GM23248 (cell line): ENCODE results near the gene CDK10. TPM values are rescaled to one million over a fixed set of nuclear protein-coding genes. Genes with fewer than 3 reads are reported as not detected.

ENCODE experiments used
- DNase-seq: peaks from one replicate; pipeline ENCODE4 v3.0.0-alpha.2; 2015
- H2AFZ ChIP-seq: fragments of 200-600 bp; sonication (generic); 2 replicates; pipeline ENCODE4 v1.6.1; 2016; ENCODE audit warnings: antibody characterized with exemption
- H3F3A ChIP-seq: fragments of 200-600 bp; sonication (generic); 2 replicates; pipeline ENCODE4 v1.6.1; 2016; ENCODE audit warnings: mild to moderate bottlenecking, antibody characterized with exemption, mixed run types; ENCODE audit not compliant: insufficient read depth
- H3K27ac ChIP-seq: fragments of 200-600 bp; sonication (generic); 2 replicates; pipeline ENCODE4 v1.5.1; 2016; ENCODE audit warnings: mild to moderate bottlenecking
- H3K27me3 ChIP-seq: fragments of 200-600 bp; sonication (generic); replicated peaks from 2 replicates; pipeline ENCODE4 v1.6.1; 2016; ENCODE audit warnings: mild to moderate bottlenecking; ENCODE audit not compliant: insufficient read depth
- H3K36me3 ChIP-seq: fragments of 200-600 bp; sonication (generic); 2 replicates; pipeline ENCODE4 v1.6.1; 2016; ENCODE audit warnings: low read depth, mild to moderate bottlenecking
- H3K4me1 ChIP-seq: fragments of 200-600 bp; sonication (generic); 2 replicates; pipeline ENCODE4 v1.6.1; 2016; ENCODE audit warnings: mild to moderate bottlenecking; ENCODE audit not compliant: insufficient read depth
- H3K4me2 ChIP-seq: fragments of 200-600 bp; sonication (generic); one replicate; pipeline ENCODE4 v1.6.1; 2016; ENCODE audit warnings: mild to moderate bottlenecking; ENCODE audit not compliant: unreplicated experiment
- H3K4me3 ChIP-seq: fragments of 200-600 bp; sonication (generic); 2 replicates; pipeline ENCODE4 v1.5.1; 2016; ENCODE audit warnings: mild to moderate bottlenecking
- H3K79me2 ChIP-seq: fragments of 200-600 bp; sonication (generic); 2 replicates; pipeline ENCODE4 v1.6.1; 2016; ENCODE audit warnings: mild to moderate bottlenecking; ENCODE audit not compliant: insufficient read depth
- H3K9ac ChIP-seq: fragments of 200-600 bp; sonication (generic); 2 replicates; pipeline ENCODE4 v1.6.1; 2016; ENCODE audit warnings: mild to moderate bottlenecking
- H3K9me2 ChIP-seq: fragments of 200-600 bp; sonication (generic); 2 replicates; pipeline ENCODE4 v1.6.1; 2016; ENCODE audit warnings: mixed run types, mild to moderate bottlenecking, moderate library complexity; ENCODE audit not compliant: insufficient read depth
- H3K9me3 ChIP-seq: fragments of 200-600 bp; sonication (generic); one replicate; pipeline ENCODE4 v1.6.1; 2017; ENCODE audit warnings: low read depth
- H4K20me1 ChIP-seq: fragments of 200-600 bp; sonication (generic); 2 replicates; pipeline ENCODE4 v1.6.0; 2016; ENCODE audit not compliant: insufficient read depth
- EZH2 ChIP-seq: fragments of 200-600 bp; sonication (generic); IDR thresholded peaks from 2 replicates; pipeline ENCODE4 v1.6.1; 2018; ENCODE audit warnings: antibody characterized with exemption, mild to moderate bottlenecking; ENCODE audit not compliant: insufficient read depth, poor library complexity, severe bottlenecking
- EZH2phosphoT487 ChIP-seq: fragments of 200-600 bp; sonication (generic); IDR thresholded peaks from 2 replicates; pipeline ENCODE4 v1.6.1; 2018; ENCODE audit warnings: antibody characterized with exemption, moderate library complexity, mild to moderate bottlenecking, low read depth; ENCODE audit not compliant: insufficient read depth
- WGBS, 2 experiments: methylation state at CpG; one replicate each; pipeline ENCODE4 v1.1.6; 2015 to 2017; ENCODE audit warnings: low lambda C conversion rate in 2 of 2, low coverage in 1 of 2; ENCODE audit errors: missing lambda C conversion rate in 2 of 2; 5-methylcytosine and 5-hydroxymethylcytosine counted together
- in situ Hi-C: fragments of 300-500 bp; cut with MboI; formaldehyde crosslinking; loops from 2 replicates; pipeline ENCODE4 v1.15.0; 2020
- polyA plus RNA-seq: library from polyadenylated mRNA; unstranded; fragments of >200 nt; fragmentation: Nextera tagmentation; extraction: Ambion mirVana; gene quantifications from 2 replicates; pipeline ENCODE4 v1.2.1, GENCODE V29; 2016
- total RNA-seq: library from RNA; depleted of rRNA; stranded (reverse); fragments of >200 nt; shearing (Covaris generic); gene quantifications from 2 replicates; pipeline ENCODE4 v1.2.3, GENCODE V29; 2014

CDK10 gene
- total and polyA plus RNA-seq, 2 experiments from 2014 or later, result 49.6 to 51.9 TPM

GRCh38 chr16:89716493-89716892 lies 30.0 kb downstream of the CDK10 start:
- peaks cover 17% of the 10 kb centered on the region for H3F3A ChIP-seq

GRCh38 chr16:89716916-89717687 lies 30.6 kb downstream of the CDK10 start:
- no peaks in the 10 kb centered on the region for H3K27me3 ChIP-seq
- no peak overlapping the region for H3K9ac ChIP-seq
- no peaks in the 10 kb centered on the region for H3K9me3 ChIP-seq
- peaks cover 17% of the 10 kb centered on the region for H3F3A ChIP-seq
- no peaks in the 10 kb centered on the region for H3K36me3 ChIP-seq
- H4K20me1 ChIP-seq, result no peaks in the 10 kb centered on the region
- no peak for TF ChIP-seq EZH2
- no peak for TF ChIP-seq EZH2phosphoT487
- in situ Hi-C loops, result no loop called here
- H3K79me2 ChIP-seq, result peaks cover 25% of the 10 kb centered on the region
- no peak overlapping the region for H3K4me3 ChIP-seq
- 88 to 89% methylated on average over 16 to 29 of the region's 29 CpGs for WGBS, 2 experiments
- H3K4me1 ChIP-seq, result peaks cover 12% of the 10 kb centered on the region
- H2AFZ ChIP-seq, result no peak overlapping the region
- H3K4me2 ChIP-seq, result no peak overlapping the region
- H3K9me2 ChIP-seq, result no peaks in the 10 kb centered on the region
- no peak overlapping the region for H3K27ac ChIP-seq
- DNase-seq, result no peak

More at GRCh38 chr16:89716493-89716892, 30.0 kb downstream of the CDK10 start:
- H3K9me3 ChIP-seq, result no peaks in the 10 kb centered on the region
- in situ Hi-C loops, result no loop called here
- H4K20me1 ChIP-seq, result no peaks in the 10 kb centered on the region
- TF ChIP-seq EZH2phosphoT487 (no peak), EZH2 (no peak)
- no peaks in the 10 kb centered on the region for H3K27me3 ChIP-seq
- H3K4me1 ChIP-seq, result peaks cover 12% of the 10 kb centered on the region
- H3K4me2 ChIP-seq, result no peak overlapping the region
- H3K4me3 ChIP-seq, result no peak overlapping the region
- no peak overlapping the region for H3K9ac ChIP-seq
- H2AFZ ChIP-seq, result no peak overlapping the region
- H3K27ac ChIP-seq, result no peak overlapping the region
- H3K36me3 ChIP-seq, result no peaks in the 10 kb centered on the region
- no peaks in the 10 kb centered on the region for H3K9me2 ChIP-seq
- DNase-seq, result no peak
- 94 to 98% methylated on average over 14 to 15 of the region's 15 CpGs for WGBS, 2 experiments
- H3K79me2 ChIP-seq, result peaks cover 25% of the 10 kb centered on the region; the same call in 1 of the 2 replicates

GRCh38 chr16:89717688-89718505 lies 31.4 kb downstream of the CDK10 start:
- DNase-seq, result no peak
- Histone ChIP-seq H3K27me3 (no peaks in the 10 kb centered on the region), H2AFZ (no peak overlapping the region), H3K4me3 (no peak overlapping the region), H3K9ac (no peak overlapping the region), H3K79me2 (peaks cover 33% of the 10 kb centered on the region), H4K20me1 (no peaks in the 10 kb centered on the region), H3K9me2 (no peaks in the 10 kb centered on the region), H3K4me1 (peaks cover 17% of the 10 kb centered on the region), H3K36me3 (no peaks in the 10 kb centered on the region), H3F3A (peaks cover 22% of the 10 kb centered on the region), H3K27ac (no peak overlapping the region), H3K9me3 (no peaks in the 10 kb centered on the region), H3K4me2 (no peak overlapping the region)
- 86 to 87% methylated on average over 15 to 24 of the region's 24 CpGs for WGBS, 2 experiments
- no peak for TF ChIP-seq EZH2
- TF ChIP-seq EZH2phosphoT487, result no peak
- in situ Hi-C loops, result no loop called here

GRCh38 chr16:89720551-89720812 lies 34.0 kb downstream of the CDK10 start:
- Histone ChIP-seq H2AFZ (peak overlapping the region; percentile 49), H3F3A (peaks cover 22% of the 10 kb centered on the region), H3K9ac (peak overlapping the region; percentile 81), H3K27ac (peak overlapping the region; percentile 86), H3K4me2 (peak overlapping the region; percentile 84), H3K36me3 (peaks cover under 1% of the 10 kb centered on the region; the same call in 1 of the 2 replicates), H3K4me3 (peak overlapping the region; percentile 76), H3K27me3 (no peaks in the 10 kb centered on the region), H3K79me2 (peaks cover 59% of the 10 kb centered on the region), H3K9me2 (no peaks in the 10 kb centered on the region), H3K9me3 (no peaks in the 10 kb centered on the region), H3K4me1 (peaks cover 17% of the 10 kb centered on the region), H4K20me1 (no peaks in the 10 kb centered on the region)
- 0 to 6% methylated on average over 23 to 27 of the region's 29 CpGs for WGBS, 2 experiments
- in situ Hi-C loops, result no loop called here
- peak; percentile 68 for DNase-seq
- TF ChIP-seq EZH2phosphoT487 (no peak), EZH2 (no peak)
